ENCODE measurements around the gene SNN.

Gene SNN

GRCh38 chr16:11679941-11680911, 12.0 kb downstream of the SNN start:
- DNase-seq (ENCODE audit: low spot score), result no peak

- DNase-seq (ENCODE audit: low spot score), result no peak
These were observed 13.3 kb downstream of the SNN start for GRCh38 chr16:11681556-11681955.

GRCh38 chr16:11681976-11682654, 13.9 kb downstream of the SNN start:
- DNase-seq (ENCODE audit: low spot score), result no peak

GRCh38 chr16:11682655-11683096, 14.4 kb downstream of the SNN start:
- DNase-seq (ENCODE audit: low spot score), result peak; percentile 84

GRCh38 chr16:11683145-11683544, 14.9 kb downstream of the SNN start:
- DNase-seq (ENCODE audit: low spot score), result no peak

- DNase-seq (ENCODE audit: low spot score), result no peak
These were observed 16.2 kb downstream of the SNN start for GRCh38 chr16:11684231-11685025.

GRCh38 chr16:11685844-11686618, 17.8 kb downstream of the SNN start:
- no peak for DNase-seq (ENCODE audit: low spot score)

GRCh38 chr16:11686713-11687380, 18.6 kb downstream of the SNN start:
- DNase-seq (ENCODE audit: low spot score), result no peak

- no peak for DNase-seq (ENCODE audit: low spot score)
These were observed 19.6 kb downstream of the SNN start for GRCh38 chr16:11687601-11688519.

- DNase-seq (ENCODE audit: low spot score), result no peak
These were observed 20.2 kb downstream of the SNN start for GRCh38 chr16:11688520-11688886.

GRCh38 chr16:11689031-11689840, 21.0 kb downstream of the SNN start:
- no peak for DNase-seq (ENCODE audit: low spot score)

- no peak for DNase-seq (ENCODE audit: low spot score)
These were observed 23.0 kb downstream of the SNN start for GRCh38 chr16:11691235-11691634.

GRCh38 chr16:11691771-11692170, 23.5 kb downstream of the SNN start:
- no peak for DNase-seq (ENCODE audit: low spot score)

- no peak for DNase-seq (ENCODE audit: low spot score)
These were observed 23.9 kb downstream of the SNN start for GRCh38 chr16:11692171-11692570.

GRCh38 chr16:11692651-11693050, 24.4 kb downstream of the SNN start:
- no peak for DNase-seq (ENCODE audit: low spot score)

GRCh38 chr16:11696266-11697012, 28.2 kb downstream of the SNN start:
- DNase-seq (ENCODE audit: low spot score), result no peak

GRCh38 chr16:11697319-11697718, 29.1 kb downstream of the SNN start:
- no peak for DNase-seq (ENCODE audit: low spot score)

GRCh38 chr16:11698271-11698689, 30.0 kb downstream of the SNN start:
- DNase-seq (ENCODE audit: low spot score), result no peak
